SK-N-SH treated with all-trans-retinoic acid at 6 μM for 48 hours (cell line): ENCODE results near the gene TMBIM1.

Experiments
- ATAC-seq: fragments of 200-7000 bp; cut with Tn5 transposase; 3 replicates; pipeline ENCODE4 v1.9.1; 2020; ENCODE audit warnings: mild to moderate bottlenecking, moderate library complexity
- ARNTL ChIP-seq: fragments of 450-650 bp; formaldehyde crosslinking; IDR thresholded peaks from 2 replicates; pipeline ENCODE4 v1.5.0; 2020; ENCODE audit warnings: low read depth, mild to moderate bottlenecking, moderate library complexity, borderline replicate concordance
- CREB5 ChIP-seq: fragments of 250-450 bp; sonication (Bioruptor Pico); IDR thresholded peaks from 2 replicates; pipeline ENCODE4 v1.5.1; 2020; ENCODE audit warnings: low read depth, mild to moderate bottlenecking, moderate library complexity
- CSDC2 ChIP-seq: fragments of 250-450 bp; sonication (Bioruptor Pico); IDR thresholded peaks from 2 replicates; pipeline ENCODE4 v1.5.0; 2020; ENCODE audit warnings: mild to moderate bottlenecking, moderate library complexity
- CSRNP3 ChIP-seq: fragments of 250-450 bp; sonication (Bioruptor Pico); IDR thresholded peaks from 2 replicates; pipeline ENCODE4 v1.5.1; 2021; ENCODE audit warnings: mild to moderate bottlenecking, moderate library complexity
- ESRRG ChIP-seq: fragments of 250-450 bp; sonication (Bioruptor Pico); IDR thresholded peaks from 2 replicates; pipeline ENCODE4 v1.6.1; 2021; ENCODE audit warnings: mild to moderate bottlenecking
- ISL1 ChIP-seq: fragments of 250-450 bp; sonication (Bioruptor Pico); IDR thresholded peaks from 2 replicates; pipeline ENCODE4 v2.1.2; 2022; ENCODE audit warnings: mild to moderate bottlenecking, moderate library complexity
- OSR1 ChIP-seq: fragments of 250-450 bp; sonication (Bioruptor Pico); IDR thresholded peaks from 2 replicates; pipeline ENCODE4 v1.8.0; 2022; ENCODE audit warnings: moderate library complexity, mild to moderate bottlenecking, inconsistent platforms
- PATZ1 ChIP-seq: fragments of 250-450 bp; sonication (Bioruptor Pico); IDR thresholded peaks from 2 replicates; pipeline ENCODE4 v1.8.0; 2020; ENCODE audit warnings: mild to moderate bottlenecking, moderate library complexity, borderline replicate concordance
- POU6F1 ChIP-seq: fragments of 250-450 bp; sonication (Bioruptor Pico); IDR thresholded peaks from 2 replicates; pipeline ENCODE4 v1.8.0; 2021; ENCODE audit warnings: low read depth, mild to moderate bottlenecking, moderate library complexity, borderline replicate concordance
- PPARA ChIP-seq: fragments of 250-450 bp; sonication (Bioruptor Pico); IDR thresholded peaks from 2 replicates; pipeline ENCODE4 v1.5.0; 2020; ENCODE audit warnings: mild to moderate bottlenecking, borderline replicate concordance
- RARB ChIP-seq: fragments of 250-450 bp; sonication (Bioruptor Pico); IDR thresholded peaks from 2 replicates; pipeline ENCODE4 v1.8.0; 2021; ENCODE audit warnings: mild to moderate bottlenecking, moderate library complexity
- TCF4 ChIP-seq: fragments of 250-450 bp; sonication (Bioruptor Pico); IDR thresholded peaks from 2 replicates; pipeline ENCODE4 v1.8.0; 2021; ENCODE audit warnings: mild to moderate bottlenecking, moderate library complexity, borderline replicate concordance
- TOX ChIP-seq: fragments of 250-450 bp; sonication (Bioruptor Pico); IDR thresholded peaks from 2 replicates; pipeline ENCODE4 v1.8.0; 2021; ENCODE audit warnings: mild to moderate bottlenecking, moderate library complexity, borderline replicate concordance
- ZC3H10 ChIP-seq: fragments of 250-450 bp; sonication (Bioruptor Pico); IDR thresholded peaks from 2 replicates; pipeline ENCODE4 v1.5.1; 2021; ENCODE audit warnings: mild to moderate bottlenecking, moderate library complexity
- ZFP30 ChIP-seq: fragments of 450-650 bp; formaldehyde crosslinking; IDR thresholded peaks from 2 replicates; pipeline ENCODE4 v1.5.0; 2022; ENCODE audit warnings: mild to moderate bottlenecking, moderate library complexity
- ZNF565 ChIP-seq: fragments of 450-650 bp; formaldehyde crosslinking; conservative IDR thresholded peaks from 2 replicates; pipeline ENCODE4 v1.5.0; 2020; ENCODE audit warnings: low read depth, mild to moderate bottlenecking, moderate library complexity
- ZNF8 ChIP-seq: fragments of 450-650 bp; formaldehyde crosslinking; IDR thresholded peaks from 2 replicates; pipeline ENCODE4 v1.5.0; 2020; ENCODE audit warnings: mild to moderate bottlenecking, moderate library complexity
- TF ChIP-seq, protein P1 (sequence below): fragments of 250-450 bp; sonication (Bioruptor Pico); IDR thresholded peaks from 2 replicates; pipeline ENCODE4 v1.5.0; 2020; ENCODE audit warnings: mild to moderate bottlenecking, moderate library complexity

TMBIM1 gene

GRCh38 chr2:218284106-218284811 is 8.0 kb downstream of the TMBIM1 start:
- ATAC-seq: no peak
- TF ChIP-seq ZC3H10 (CRISPR knock-in tag) (no peak), PPARA (CRISPR knock-in tag) (no peak), ESRRG (no peak), CSDC2 (CRISPR knock-in tag) (no peak), TOX (CRISPR knock-in tag) (no peak), PATZ1 (CRISPR knock-in tag) (no peak), RARB (CRISPR knock-in tag) (no peak), ZNF8 (CRISPR knock-in tag) (no peak), CSRNP3 (no peak), ARNTL (CRISPR knock-in tag) (no peak), ZNF565 (CRISPR knock-in tag) (no peak), TCF4 (CRISPR knock-in tag) (no peak), POU6F1 (CRISPR knock-in tag) (no peak), CREB5 (CRISPR knock-in tag) (no peak), ZFP30 (CRISPR knock-in tag) (no peak), ISL1 (CRISPR knock-in tag) (no peak)
- TF ChIP-seq, protein P1, sequence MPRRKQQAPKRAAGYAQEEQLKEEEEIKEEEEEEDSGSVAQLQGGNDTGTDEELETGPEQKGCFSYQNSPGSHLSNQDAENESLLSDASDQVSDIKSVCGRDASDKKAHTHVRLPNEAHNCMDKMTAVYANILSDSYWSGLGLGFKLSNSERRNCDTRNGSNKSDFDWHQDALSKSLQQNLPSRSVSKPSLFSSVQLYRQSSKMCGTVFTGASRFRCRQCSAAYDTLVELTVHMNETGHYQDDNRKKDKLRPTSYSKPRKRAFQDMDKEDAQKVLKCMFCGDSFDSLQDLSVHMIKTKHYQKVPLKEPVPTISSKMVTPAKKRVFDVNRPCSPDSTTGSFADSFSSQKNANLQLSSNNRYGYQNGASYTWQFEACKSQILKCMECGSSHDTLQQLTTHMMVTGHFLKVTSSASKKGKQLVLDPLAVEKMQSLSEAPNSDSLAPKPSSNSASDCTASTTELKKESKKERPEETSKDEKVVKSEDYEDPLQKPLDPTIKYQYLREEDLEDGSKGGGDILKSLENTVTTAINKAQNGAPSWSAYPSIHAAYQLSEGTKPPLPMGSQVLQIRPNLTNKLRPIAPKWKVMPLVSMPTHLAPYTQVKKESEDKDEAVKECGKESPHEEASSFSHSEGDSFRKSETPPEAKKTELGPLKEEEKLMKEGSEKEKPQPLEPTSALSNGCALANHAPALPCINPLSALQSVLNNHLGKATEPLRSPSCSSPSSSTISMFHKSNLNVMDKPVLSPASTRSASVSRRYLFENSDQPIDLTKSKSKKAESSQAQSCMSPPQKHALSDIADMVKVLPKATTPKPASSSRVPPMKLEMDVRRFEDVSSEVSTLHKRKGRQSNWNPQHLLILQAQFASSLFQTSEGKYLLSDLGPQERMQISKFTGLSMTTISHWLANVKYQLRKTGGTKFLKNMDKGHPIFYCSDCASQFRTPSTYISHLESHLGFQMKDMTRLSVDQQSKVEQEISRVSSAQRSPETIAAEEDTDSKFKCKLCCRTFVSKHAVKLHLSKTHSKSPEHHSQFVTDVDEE (CRISPR knock-in tag): no peak

- ATAC-seq: no peak
- TF ChIP-seq OSR1 (CRISPR knock-in tag) (no peak), ZC3H10 (CRISPR knock-in tag) (no peak), PATZ1 (CRISPR knock-in tag) (no peak)
Observed at GRCh38 chr2:218282173-218282991, 9.9 kb downstream of the TMBIM1 start.
